GM08714 (cell line): ENCODE data around the gene CAMK2N2.

Experiments
- H3K4me3 ChIP-seq: fragments of 200-500 bp; sonication (Bioruptor generic); 2 replicates; pipeline ENCODE4 v1.5.1; 2014; ENCODE audit warnings: mild to moderate bottlenecking, low read length, inconsistent platforms
- ZNF274 ChIP-seq: IDR thresholded peaks from 2 replicates; pipeline ENCODE4 v1.6.1; 2012; ENCODE audit warnings: mild to moderate bottlenecking, low read depth, low read length

The CAMK2N2 gene

DNA sequence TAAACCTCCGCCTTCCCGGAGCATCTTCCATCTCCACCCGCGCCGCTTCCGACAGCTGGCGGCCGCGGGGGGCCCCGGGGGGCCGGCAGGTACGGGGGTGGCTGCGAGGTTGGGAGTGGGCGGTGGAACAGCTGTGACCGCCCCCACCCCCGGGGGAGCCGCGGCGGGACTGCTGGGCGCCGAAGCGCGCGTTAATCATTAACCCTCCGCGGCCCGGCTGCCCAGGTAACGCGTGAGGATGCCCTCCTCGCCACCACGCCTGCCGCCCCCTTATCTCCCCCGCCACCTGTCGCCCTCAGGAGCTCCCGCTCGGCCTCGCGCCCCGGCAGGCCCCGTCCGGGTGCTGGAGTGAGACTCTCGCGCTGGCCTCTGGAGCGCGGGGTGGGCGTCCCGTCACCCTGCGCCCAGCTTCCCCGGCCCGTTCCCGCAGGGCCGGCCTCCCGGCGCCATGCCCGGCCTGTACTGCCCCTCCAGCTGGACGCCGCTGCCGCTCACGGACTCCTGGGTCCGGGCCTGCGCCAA, 31.2 kb downstream of the CAMK2N2 start:
- TF ChIP-seq ZNF274, result no peak
- H3K4me3 ChIP-seq, result peak overlapping the region; percentile 41; the same call in 1 of the 2 replicates

DNA sequence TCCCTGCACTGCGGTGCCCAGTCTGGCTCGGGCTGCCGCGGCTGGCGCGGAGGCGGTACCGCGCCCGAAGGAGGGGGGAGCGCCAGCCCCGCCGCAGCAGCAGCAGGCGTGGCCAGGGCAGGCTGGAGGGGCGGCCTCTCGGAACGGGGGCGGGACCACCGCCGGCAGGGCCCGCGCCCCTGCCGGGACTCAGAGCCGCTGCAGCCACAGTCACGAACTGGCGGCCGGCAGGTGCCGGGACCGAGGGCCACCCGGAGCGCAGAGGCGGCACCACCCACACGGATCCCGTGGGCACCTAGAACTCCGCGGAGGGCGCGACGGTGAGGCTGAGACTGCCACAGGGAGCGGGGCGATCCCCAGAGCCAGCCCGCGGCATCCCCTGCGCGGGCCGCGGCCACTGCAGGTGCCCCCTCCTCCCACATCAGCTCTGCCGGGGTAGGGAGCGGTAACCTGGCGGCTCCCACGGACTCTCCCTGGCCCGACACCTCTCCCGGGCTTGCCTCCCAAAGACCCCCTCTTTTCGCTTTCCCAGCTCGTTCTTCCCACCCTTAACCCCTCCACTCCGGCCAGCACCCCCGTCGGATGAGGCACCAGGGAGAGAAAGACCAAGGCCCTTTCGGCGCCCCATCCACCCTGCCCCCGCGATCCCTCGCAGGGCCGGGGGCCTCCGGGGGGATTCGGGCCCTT, 31.8 kb downstream of the CAMK2N2 start, which contains the start of gene VWA5B2:
Gene VWA5B2 (plus strand): TSS at position 192 of the 687 bp plus-strand sequence. CDS start 944 bp downstream, outside the sequence.
- peak within 1 kb of the TSS; percentile 41; the same call in 1 of the 2 replicates for H3K4me3 ChIP-seq
- TF ChIP-seq ZNF274, result no peak

GRCh38 chr3:184228376-184229137, 32.8 kb downstream of the CAMK2N2 start:
- H3K4me3 ChIP-seq, result no peak overlapping the region

DNA sequence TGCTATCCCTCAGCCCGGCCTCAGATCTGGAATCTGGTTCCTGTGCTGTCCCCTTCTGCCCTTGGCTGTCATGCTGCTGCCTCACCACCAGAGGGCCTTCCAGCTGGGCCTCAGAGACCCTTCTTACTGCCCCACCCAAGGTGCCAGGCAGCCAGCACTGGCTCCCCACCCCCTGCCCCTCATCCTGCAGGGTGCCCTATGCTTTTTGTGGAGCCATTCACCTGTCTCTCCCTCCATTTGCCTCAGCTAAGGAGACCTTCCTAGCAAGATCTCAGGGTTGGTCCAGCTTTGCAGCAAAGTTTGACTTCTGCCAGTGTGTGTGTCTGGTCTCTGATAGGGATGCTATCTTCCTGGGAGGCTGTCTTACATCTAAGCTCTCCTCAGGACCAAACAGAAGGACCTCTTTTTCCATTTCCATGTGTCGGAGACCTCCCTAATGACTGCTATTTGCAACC, 33.8 kb downstream of the CAMK2N2 start:
- TF ChIP-seq ZNF274, result no peak
- H3K4me3 ChIP-seq, result no peak overlapping the region

More at GRCh38 chr3:184228376-184229137, 32.8 kb downstream of the CAMK2N2 start:
- TF ChIP-seq ZNF274, result no peak

DNA sequence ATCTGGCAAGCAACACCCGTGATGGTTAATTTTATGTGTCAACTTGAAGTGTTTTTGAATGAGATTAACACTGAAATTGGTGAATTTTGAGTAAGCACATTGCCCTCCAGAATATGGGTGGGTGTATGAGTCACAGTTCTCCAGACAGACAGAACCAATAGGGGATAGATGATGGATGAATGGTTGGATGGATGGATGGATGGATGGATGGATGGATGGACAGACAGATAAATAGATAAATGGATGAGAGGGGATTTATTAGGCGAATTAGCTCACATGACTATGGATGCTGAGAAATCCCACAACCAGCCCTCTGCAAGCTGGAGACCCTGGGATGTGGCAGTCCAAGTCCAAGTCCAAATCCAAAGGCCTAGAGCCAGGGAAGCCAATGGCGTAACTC, 37.4 kb downstream of the CAMK2N2 start:
- TF ChIP-seq ZNF274, result no peak
- no peak overlapping the region for H3K4me3 ChIP-seq

DNA sequence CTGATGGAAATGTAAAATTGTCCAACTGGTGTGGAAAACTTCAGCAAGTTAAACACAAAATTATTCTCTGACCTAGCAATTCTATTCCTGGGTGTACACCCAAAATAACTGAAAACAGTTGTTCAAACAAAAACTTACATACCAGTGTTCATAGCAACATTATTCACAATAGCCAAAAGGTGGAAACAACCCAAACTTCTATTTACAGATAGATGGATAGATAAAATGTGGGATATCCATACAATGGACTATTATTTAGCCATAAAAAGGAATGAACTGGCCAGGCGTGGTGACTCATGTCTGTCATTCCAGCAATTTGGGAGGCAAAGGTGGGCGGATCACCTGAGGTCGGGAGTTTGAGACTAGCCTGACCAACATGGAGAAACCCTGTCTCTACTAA, 38.8 kb downstream of the CAMK2N2 start:
- no peak for TF ChIP-seq ZNF274
- H3K4me3 ChIP-seq, result no peak overlapping the region

- no peak overlapping the region for H3K4me3 ChIP-seq
- TF ChIP-seq ZNF274, result no peak
Observed at GRCh38 chr3:184218814-184219213, 42.5 kb downstream of the CAMK2N2 start.

GRCh38 chr3:184211718-184212117, 49.6 kb downstream of the CAMK2N2 start:
- no peak for TF ChIP-seq ZNF274
- H3K4me3 ChIP-seq, result no peak overlapping the region

- no peak overlapping the region for H3K4me3 ChIP-seq
- no peak for TF ChIP-seq ZNF274
Observed at GRCh38 chr3:184211297-184211696, 50.1 kb downstream of the CAMK2N2 start.
